Activated T-helper 2 cell treated with anti-CD3 and anti-CD28 coated beads, Interferon-gamma antibody, Interleukin-2, Interleukin-4, amounts not matched to agents 10 μg/mL and 5 μg/mL and 100 μg/mL, durations not matched to agents 14 hours and 24 hours and 36 hours (primary cell): ENCODE results near the gene GRB10. TPM values are rescaled to one million over a fixed set of nuclear protein-coding genes. Genes with fewer than 3 reads are reported as not detected.

Source experiments
- DNase-seq: peaks from one replicate; pipeline ENCODE4 v3.0.0; 2021; ENCODE audit warnings: low spot score
- H3K27ac Mint-ChIP-seq: one replicate; pipeline ENCODE4 v1.8.0; 2021; ENCODE audit warnings: mixed read lengths
- H3K27me3 Mint-ChIP-seq: one replicate; pipeline ENCODE4 v1.8.0; 2021; ENCODE audit warnings: low read depth, mixed read lengths
- H3K36me3 Mint-ChIP-seq: one replicate; pipeline ENCODE4 v1.8.0; 2021; ENCODE audit warnings: low read depth, mixed read lengths
- H3K4me1 Mint-ChIP-seq: one replicate; pipeline ENCODE4 v1.8.0; 2021; ENCODE audit warnings: low read depth, mixed read lengths
- H3K4me3 Mint-ChIP-seq: one replicate; pipeline ENCODE4 v1.8.0; 2021; ENCODE audit warnings: low read depth, mild to moderate bottlenecking, moderate library complexity, mixed read lengths
- H3K9me3 Mint-ChIP-seq: one replicate; pipeline ENCODE4 v1.8.0; 2021; ENCODE audit warnings: mixed read lengths
- intact Hi-C: fragments of 100-400 bp; cut with micrococcal nuclease; formaldehyde crosslinking; loops from one replicate; pipeline ENCODE4 v1.15.1; 2023
- total RNA-seq: library from RNA; stranded (reverse); gene quantifications from 2 replicates; pipeline ENCODE4 v1.2.3, GENCODE V29; 2022

GRB10 gene
- total RNA-seq, 1 donor from 2014 or later, result 2.3 TPM

- intact Hi-C loops, result no loop called here
- peaks cover 23% of the 10 kb centered on the region for H3K27me3 Mint-ChIP-seq
- H3K4me1 Mint-ChIP-seq, result no peaks in the 10 kb centered on the region
- H3K9me3 Mint-ChIP-seq, result no peaks in the 10 kb centered on the region
- DNase-seq, result no peak
- H3K27ac Mint-ChIP-seq, result no peak overlapping the region
- no peaks in the 10 kb centered on the region for H3K36me3 Mint-ChIP-seq
- H3K4me3 Mint-ChIP-seq, result no peak overlapping the region
Observed at GRCh38 chr7:50815138-50815537, 32.4 kb upstream of the GRB10 start.

DNA sequence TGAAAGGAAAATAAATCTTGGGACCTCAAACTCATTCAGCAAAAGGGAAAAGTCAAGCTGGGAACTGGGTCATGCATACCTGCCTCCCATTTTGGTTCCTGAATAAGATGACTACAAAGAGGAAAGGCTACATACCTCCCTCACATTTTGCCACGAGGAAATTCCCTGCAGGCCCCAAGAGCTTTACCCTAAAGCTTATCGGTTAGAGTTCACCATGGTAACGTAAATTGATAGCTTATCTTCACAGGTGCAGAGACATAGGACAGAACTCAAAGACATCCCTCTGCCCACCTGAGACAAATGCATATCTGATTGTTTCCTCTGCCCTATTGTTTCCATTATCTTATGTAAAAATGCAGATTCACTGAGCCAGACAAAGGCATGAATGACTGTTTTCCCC is 31.5 kb upstream of the GRB10 start:
- Mint-ChIP-seq H3K9me3 (no peaks in the 10 kb centered on the region), H3K4me3 (no peak overlapping the region), H3K4me1 (no peaks in the 10 kb centered on the region), H3K36me3 (no peaks in the 10 kb centered on the region), H3K27me3 (peaks cover 19% of the 10 kb centered on the region), H3K27ac (no peak overlapping the region)
- intact Hi-C loops, result no loop called here
- DNase-seq, result no peak

- Mint-ChIP-seq H3K9me3 (no peaks in the 10 kb centered on the region), H3K4me1 (no peaks in the 10 kb centered on the region), H3K27me3 (peaks cover 13% of the 10 kb centered on the region), H3K27ac (no peak overlapping the region), H3K4me3 (no peak overlapping the region), H3K36me3 (no peaks in the 10 kb centered on the region)
- intact Hi-C loops, result no loop called here
- no peak for DNase-seq
Observed at GRCh38 chr7:50812841-50813475, 30.3 kb upstream of the GRB10 start.

DNA sequence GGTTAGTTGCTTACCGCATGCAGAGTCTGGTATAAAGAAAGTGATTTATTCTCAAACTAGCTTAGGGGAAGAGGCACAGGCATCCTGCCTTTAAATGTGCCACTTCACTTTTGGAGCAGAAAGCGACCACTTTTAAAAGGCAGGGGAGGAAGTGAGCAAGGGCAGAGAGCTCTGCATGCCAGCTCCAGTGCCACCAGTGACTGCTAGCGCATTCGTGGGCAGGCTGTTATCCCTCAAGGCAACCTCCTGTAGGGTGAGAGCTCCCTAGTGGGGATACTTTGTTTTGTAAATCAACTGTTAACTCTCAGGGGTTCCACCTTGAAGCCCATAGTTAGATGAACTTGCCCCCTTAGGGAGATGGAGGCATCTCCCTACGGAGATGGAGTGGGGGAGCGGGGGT is 29.4 kb upstream of the GRB10 start:
- Mint-ChIP-seq H3K4me1 (no peaks in the 10 kb centered on the region), H3K36me3 (no peaks in the 10 kb centered on the region), H3K4me3 (no peak overlapping the region), H3K9me3 (no peaks in the 10 kb centered on the region), H3K27me3 (peaks cover 13% of the 10 kb centered on the region), H3K27ac (no peak overlapping the region)
- intact Hi-C loops, result no loop called here
- no peak for DNase-seq

- Mint-ChIP-seq H3K27ac (no peak overlapping the region), H3K27me3 (peaks cover 6% of the 10 kb centered on the region), H3K4me3 (no peak overlapping the region), H3K4me1 (peaks cover 2% of the 10 kb centered on the region), H3K36me3 (no peaks in the 10 kb centered on the region), H3K9me3 (no peaks in the 10 kb centered on the region)
- DNase-seq, result no peak
- intact Hi-C loops, result no loop called here
Observed at GRCh38 chr7:50808282-50808888, 25.7 kb upstream of the GRB10 start.

- intact Hi-C loops, result no loop called here
- Mint-ChIP-seq H3K4me1 (peaks cover 2% of the 10 kb centered on the region), H3K9me3 (no peaks in the 10 kb centered on the region), H3K4me3 (no peak overlapping the region), H3K27me3 (peaks cover 7% of the 10 kb centered on the region), H3K36me3 (no peaks in the 10 kb centered on the region), H3K27ac (no peak overlapping the region)
- no peak for DNase-seq
Observed at GRCh38 chr7:50807026-50807730, 24.5 kb upstream of the GRB10 start.

- Mint-ChIP-seq H3K4me3 (no peak overlapping the region), H3K9me3 (no peaks in the 10 kb centered on the region), H3K4me1 (peaks cover 2% of the 10 kb centered on the region), H3K36me3 (no peaks in the 10 kb centered on the region), H3K27me3 (peaks cover 17% of the 10 kb centered on the region), H3K27ac (no peak overlapping the region)
- DNase-seq, result no peak
- intact Hi-C loops, result no loop called here
Observed at GRCh38 chr7:50806143-50806542, 23.4 kb upstream of the GRB10 start.

DNA sequence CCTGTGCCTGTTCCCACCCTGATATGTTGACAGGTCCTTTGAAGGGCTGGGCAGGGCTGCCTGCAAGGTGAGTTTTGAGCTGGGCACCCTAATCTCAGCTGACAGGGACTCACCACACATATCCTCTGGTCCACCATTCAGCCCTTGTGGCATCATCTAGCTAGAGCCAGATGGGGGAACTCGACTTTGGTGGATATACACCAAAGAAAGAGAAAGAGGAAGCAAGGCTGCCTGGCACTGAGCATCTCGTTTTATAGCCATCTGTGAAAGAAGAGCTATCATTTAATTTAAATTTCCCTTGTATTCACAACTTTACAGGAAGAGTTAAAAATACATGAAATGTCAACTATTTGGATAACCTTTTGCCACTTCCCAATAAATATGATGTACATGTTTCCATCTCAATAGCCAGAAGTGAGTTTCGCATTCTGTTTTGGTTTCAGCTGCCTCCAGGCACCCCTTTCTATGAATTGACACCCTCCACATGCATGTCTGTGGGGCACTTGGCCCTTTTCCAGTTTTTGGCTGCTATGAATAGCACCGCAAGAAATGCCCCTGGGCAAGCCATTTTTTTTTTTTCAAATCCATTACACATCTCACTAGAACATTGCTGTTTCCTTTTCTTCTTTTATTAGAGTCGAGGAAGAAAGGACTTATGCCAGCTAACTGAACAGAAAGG is 22.9 kb upstream of the GRB10 start:
- DNase-seq, result no peak
- intact Hi-C loops, result loop anchor here (1.0 kb wide), 1 partner anchor 27 kb away; no protein-coding TSS in a partner anchor
- H3K27ac Mint-ChIP-seq, result no peak overlapping the region
- peaks cover 22% of the 10 kb centered on the region for H3K27me3 Mint-ChIP-seq
- no peaks in the 10 kb centered on the region for H3K36me3 Mint-ChIP-seq
- H3K4me1 Mint-ChIP-seq, result peaks cover 2% of the 10 kb centered on the region
- H3K9me3 Mint-ChIP-seq, result no peaks in the 10 kb centered on the region
- no peak overlapping the region for H3K4me3 Mint-ChIP-seq

DNA sequence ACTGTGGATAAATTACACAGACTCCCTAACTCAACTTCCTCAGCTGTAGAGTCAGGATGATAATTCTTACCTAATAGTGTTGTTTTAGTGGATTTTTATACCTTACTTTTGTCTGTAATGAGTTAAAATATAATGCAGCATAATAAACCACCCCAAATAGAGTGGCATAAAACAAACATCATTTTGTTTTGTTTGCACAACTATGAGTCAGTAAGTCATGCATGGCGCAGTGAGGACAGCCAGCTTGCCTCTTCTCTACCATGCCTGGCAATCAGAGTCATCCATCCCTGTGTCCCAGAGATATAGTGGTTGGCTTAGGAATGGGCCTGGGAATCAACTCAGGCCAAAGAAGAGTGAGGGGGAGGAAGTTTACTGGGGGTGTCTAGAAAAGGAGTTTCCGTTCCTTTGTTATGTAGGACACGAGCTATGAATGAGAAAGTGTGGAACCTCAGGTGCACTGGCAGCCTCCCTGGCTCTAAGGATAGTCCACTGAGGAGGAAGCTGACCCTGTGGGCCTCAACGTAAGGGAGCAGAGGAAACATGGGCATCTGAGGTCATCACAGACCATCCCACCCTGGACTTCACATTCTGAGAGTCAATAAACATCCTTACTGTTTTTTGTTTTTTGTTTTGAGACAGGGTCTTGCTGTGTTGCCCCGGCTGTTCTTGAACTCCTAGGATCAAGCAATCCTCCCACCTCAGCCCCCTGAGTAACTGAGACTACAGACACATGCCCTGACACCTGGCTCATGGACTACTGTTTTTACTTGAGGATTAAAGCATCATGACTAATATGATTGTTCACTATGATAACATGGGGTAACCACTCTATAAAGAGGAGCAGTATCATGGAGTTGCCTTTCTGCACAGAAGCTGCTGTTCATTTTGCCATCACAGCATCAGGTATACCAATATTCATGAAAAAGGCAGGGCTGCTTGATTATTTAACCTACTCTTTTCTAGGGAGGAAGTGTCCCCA is 21.0 kb upstream of the GRB10 start:
- intact Hi-C loops, result no loop called here
- H3K27me3 Mint-ChIP-seq, result peaks cover 30% of the 10 kb centered on the region
- DNase-seq, result no peak
- H3K4me1 Mint-ChIP-seq, result peaks cover 2% of the 10 kb centered on the region
- no peak overlapping the region for H3K27ac Mint-ChIP-seq
- H3K36me3 Mint-ChIP-seq, result no peaks in the 10 kb centered on the region
- H3K9me3 Mint-ChIP-seq, result no peaks in the 10 kb centered on the region
- H3K4me3 Mint-ChIP-seq, result no peak overlapping the region

- Mint-ChIP-seq H3K36me3 (no peaks in the 10 kb centered on the region), H3K4me1 (peaks cover 2% of the 10 kb centered on the region), H3K9me3 (no peaks in the 10 kb centered on the region), H3K4me3 (no peak overlapping the region), H3K27ac (no peak overlapping the region), H3K27me3 (peaks cover 34% of the 10 kb centered on the region)
- intact Hi-C loops, result no loop called here
- DNase-seq, result no peak
Observed at GRCh38 chr7:50801907-50802306, 19.2 kb upstream of the GRB10 start.

- Mint-ChIP-seq H3K27ac (no peak overlapping the region), H3K27me3 (peaks cover 47% of the 10 kb centered on the region), H3K4me1 (no peaks in the 10 kb centered on the region), H3K4me3 (no peak overlapping the region), H3K9me3 (no peaks in the 10 kb centered on the region), H3K36me3 (no peaks in the 10 kb centered on the region)
- DNase-seq, result no peak
- intact Hi-C loops, result no loop called here
Observed at GRCh38 chr7:50799873-50800272, 17.2 kb upstream of the GRB10 start.

- H3K36me3 Mint-ChIP-seq, result no peaks in the 10 kb centered on the region
- H3K27ac Mint-ChIP-seq, result no peak overlapping the region
- peaks cover 60% of the 10 kb centered on the region for H3K27me3 Mint-ChIP-seq
- intact Hi-C loops, result no loop called here
- DNase-seq, result no peak
- no peak overlapping the region for H3K4me3 Mint-ChIP-seq
- no peaks in the 10 kb centered on the region for H3K9me3 Mint-ChIP-seq
- H3K4me1 Mint-ChIP-seq, result peaks cover 4% of the 10 kb centered on the region
Observed at GRCh38 chr7:50798126-50798525, 15.4 kb upstream of the GRB10 start.
